ENCODE results near the gene SNAP91.

The SNAP91 gene

DNA sequence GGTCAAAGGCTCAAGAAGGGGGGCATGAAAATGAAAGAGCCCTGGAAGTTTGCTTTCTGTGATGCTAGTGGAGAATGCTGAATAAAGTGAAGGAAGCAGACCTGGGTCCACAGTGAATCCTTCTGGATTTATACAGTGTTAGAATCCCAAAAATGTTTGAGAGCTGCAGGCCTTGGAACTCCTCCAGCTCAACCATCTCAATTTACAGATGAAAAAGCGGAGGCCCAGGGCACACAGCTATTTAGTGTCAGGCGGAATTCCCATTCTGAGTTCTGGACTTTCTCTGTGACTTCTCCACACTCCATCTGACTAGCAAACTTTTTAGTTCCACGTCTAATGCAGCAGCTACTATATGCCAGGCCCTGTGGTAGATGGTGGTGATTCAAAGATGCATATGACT, 198.1 kb downstream of the SNAP91 start:
- Histone ChIP-seq H3K23ac (ENCODE audit: low read length in 2 of 2) (no peak overlapping the region), H3K27ac (ENCODE audit: low read length, poor library complexity, severe bottlenecking) (no peak overlapping the region), H3K4me1 (ENCODE audit: control insufficient read depth, insufficient read depth, low read depth, low read length) (no peaks in the 10 kb centered on the region), H3K14ac (ENCODE audit: low read length in 2 of 2) (no peak overlapping the region), H2AFZ (ENCODE audit: low read depth, low read length) (no peak overlapping the region), H3K18ac (ENCODE audit: low read depth in 1 of 2, low read length in 2 of 2) (no peak overlapping the region), H2BK5ac (ENCODE audit: low read depth, low read length, poor library complexity, severe bottlenecking) (no peak overlapping the region), H4K91ac (ENCODE audit: low read length) (no peak overlapping the region), H3K79me1 (replicated peaks; ENCODE audit: low read length, poor library complexity, severe bottlenecking) (no peaks in the 10 kb centered on the region), H3K9ac (ENCODE audit: low read length) (no peak overlapping the region), H2BK15ac (ENCODE audit: low read depth, poor library complexity, severe bottlenecking) (no peak overlapping the region), H3K27me3 (ENCODE audit: control insufficient read depth in 1 of 2, insufficient read depth in 1 of 2, low read length in 2 of 2) (no peaks in the 10 kb centered on the region), H3K4ac (ENCODE audit: low read depth in 1 of 2, low read length in 2 of 2) (no peak overlapping the region), H2BK12ac (ENCODE audit: low read length in 2 of 2) (no peak overlapping the region), H3K36me3 (ENCODE audit: control insufficient read depth in 1 of 2, insufficient read depth in 2 of 2, low read depth in 1 of 2, low read length in 2 of 2) (no peaks in the 10 kb centered on the region), H4K8ac (ENCODE audit: low read length) (no peak overlapping the region), H2BK120ac (ENCODE audit: low read depth, low read length) (no peak overlapping the region), H3K9me3 (ENCODE audit: control insufficient read depth, low read length) (no peaks in the 10 kb centered on the region), H3K4me2 (ENCODE audit: low read length, poor library complexity, severe bottlenecking) (no peak overlapping the region), H3K4me3 (ENCODE audit: insufficient read depth in 1 of 2, low read depth in 1 of 2, low read length in 2 of 2) (no peak overlapping the region), H2AK5ac (ENCODE audit: low read length, severe bottlenecking) (no peak overlapping the region)
- no peak for DNase-seq
- WGBS = 100% methylated on average over 1 of the region's 3 CpGs

DNA sequence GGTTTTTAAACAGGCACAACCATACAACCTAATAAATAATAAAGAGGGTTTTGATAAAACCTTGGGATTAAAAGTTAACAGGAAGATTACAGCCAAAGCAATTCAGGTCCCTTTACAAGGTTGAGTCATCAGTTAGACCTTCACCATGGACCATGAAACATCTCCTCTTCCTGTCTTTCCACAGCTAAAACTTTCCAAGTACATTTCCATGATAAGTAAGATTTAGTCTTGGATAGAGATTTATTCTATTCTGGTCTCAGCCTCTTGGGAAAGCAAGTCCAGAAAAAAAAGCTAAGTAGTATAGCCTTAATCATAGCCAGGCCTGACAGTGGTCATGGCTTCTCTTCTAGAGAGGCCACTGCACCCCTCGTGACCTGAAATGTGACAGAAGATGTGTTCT, 199.5 kb downstream of the SNAP91 start:
- Histone ChIP-seq H4K91ac (ENCODE audit: low read length) (no peak overlapping the region), H3K9ac (ENCODE audit: low read length) (no peak overlapping the region), H3K27ac (ENCODE audit: low read length, poor library complexity, severe bottlenecking) (no peak overlapping the region), H3K18ac (ENCODE audit: low read depth in 1 of 2, low read length in 2 of 2) (no peak overlapping the region), H4K8ac (ENCODE audit: low read length) (no peak overlapping the region), H2BK5ac (ENCODE audit: low read depth, low read length, poor library complexity, severe bottlenecking) (no peak overlapping the region), H2AK5ac (ENCODE audit: low read length, severe bottlenecking) (no peak overlapping the region), H3K4ac (ENCODE audit: low read depth in 1 of 2, low read length in 2 of 2) (no peak overlapping the region), H2BK120ac (ENCODE audit: low read depth, low read length) (no peak overlapping the region), H3K4me2 (ENCODE audit: low read length, poor library complexity, severe bottlenecking) (no peak overlapping the region), H2BK15ac (ENCODE audit: low read depth, poor library complexity, severe bottlenecking) (no peak overlapping the region), H3K36me3 (ENCODE audit: control insufficient read depth in 1 of 2, insufficient read depth in 2 of 2, low read depth in 1 of 2, low read length in 2 of 2) (no peaks in the 10 kb centered on the region), H3K9me3 (ENCODE audit: control insufficient read depth, low read length) (no peaks in the 10 kb centered on the region), H3K4me1 (ENCODE audit: control insufficient read depth, insufficient read depth, low read depth, low read length) (no peaks in the 10 kb centered on the region), H3K23ac (ENCODE audit: low read length in 2 of 2) (no peak overlapping the region), H3K27me3 (ENCODE audit: control insufficient read depth in 1 of 2, insufficient read depth in 1 of 2, low read length in 2 of 2) (no peaks in the 10 kb centered on the region), H3K14ac (ENCODE audit: low read length in 2 of 2) (no peak overlapping the region), H3K79me1 (replicated peaks; ENCODE audit: low read length, poor library complexity, severe bottlenecking) (no peaks in the 10 kb centered on the region), H3K4me3 (ENCODE audit: insufficient read depth in 1 of 2, low read depth in 1 of 2, low read length in 2 of 2) (no peak overlapping the region), H2AFZ (ENCODE audit: low read depth, low read length) (no peak overlapping the region), H2BK12ac (ENCODE audit: low read length in 2 of 2) (no peak overlapping the region)
- peak; percentile 37 for DNase-seq
- WGBS = 100% methylated on average over 1 of the region's 1 CpG

DNA sequence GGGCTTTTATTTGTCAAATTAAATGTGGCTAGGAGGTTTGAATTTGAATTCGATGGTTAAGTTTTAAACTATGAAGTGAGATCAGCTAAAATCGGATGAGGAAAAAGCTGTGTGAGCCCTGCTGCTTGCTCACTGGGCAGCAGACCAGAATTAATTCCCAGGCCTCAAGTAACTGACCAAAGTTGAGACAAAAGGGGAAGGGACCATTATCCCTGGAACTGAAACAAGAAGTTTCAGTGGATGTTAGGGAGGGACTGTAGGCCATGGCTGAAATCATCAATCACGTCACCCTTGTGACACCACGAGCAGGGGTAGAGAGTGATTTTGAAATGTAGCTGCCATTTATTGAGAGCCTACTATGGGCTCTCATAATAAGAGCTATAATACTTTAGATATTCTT, 203.5 kb downstream of the SNAP91 start:
- H4K91ac ChIP-seq (ENCODE audit: low read length) = no peak overlapping the region
- H3K23ac ChIP-seq (ENCODE audit: low read length in 2 of 2) = no peak overlapping the region
- H2AFZ ChIP-seq (ENCODE audit: low read depth, low read length) = no peak overlapping the region
- no peak overlapping the region for H2BK5ac ChIP-seq (ENCODE audit: low read depth, low read length, poor library complexity, severe bottlenecking)
- H3K4me3 ChIP-seq (ENCODE audit: insufficient read depth in 1 of 2, low read depth in 1 of 2, low read length in 2 of 2) = no peak overlapping the region
- no peaks in the 10 kb centered on the region for H3K4me1 ChIP-seq (ENCODE audit: control insufficient read depth, insufficient read depth, low read depth, low read length)
- H4K8ac ChIP-seq (ENCODE audit: low read length) = no peak overlapping the region
- H2BK15ac ChIP-seq (ENCODE audit: low read depth, poor library complexity, severe bottlenecking) = no peak overlapping the region
- no peaks in the 10 kb centered on the region for H3K27me3 ChIP-seq (ENCODE audit: control insufficient read depth in 1 of 2, insufficient read depth in 1 of 2, low read length in 2 of 2)
- DNase-seq = no peak
- no peak overlapping the region for H3K4me2 ChIP-seq (ENCODE audit: low read length, poor library complexity, severe bottlenecking)
- H3K27ac ChIP-seq (ENCODE audit: low read length, poor library complexity, severe bottlenecking) = no peak overlapping the region
- 83% methylated on average over 2 of the region's 4 CpGs for WGBS
- no peak overlapping the region for H2AK5ac ChIP-seq (ENCODE audit: low read length, severe bottlenecking)
- H3K79me1 ChIP-seq (replicated peaks; ENCODE audit: low read length, poor library complexity, severe bottlenecking) = no peaks in the 10 kb centered on the region
- H3K9ac ChIP-seq (ENCODE audit: low read length) = peak overlapping the region; percentile 54
- no peaks in the 10 kb centered on the region for H3K9me3 ChIP-seq (ENCODE audit: control insufficient read depth, low read length)
- H2BK12ac ChIP-seq (ENCODE audit: low read length in 2 of 2) = no peak overlapping the region
- no peak overlapping the region for H3K18ac ChIP-seq (ENCODE audit: low read depth in 1 of 2, low read length in 2 of 2)
- no peak overlapping the region for H3K4ac ChIP-seq (ENCODE audit: low read depth in 1 of 2, low read length in 2 of 2)
- no peak overlapping the region for H2BK120ac ChIP-seq (ENCODE audit: low read depth, low read length)
- no peak overlapping the region for H3K14ac ChIP-seq (ENCODE audit: low read length in 2 of 2)
- no peaks in the 10 kb centered on the region for H3K36me3 ChIP-seq (ENCODE audit: control insufficient read depth in 1 of 2, insufficient read depth in 2 of 2, low read depth in 1 of 2, low read length in 2 of 2)
